CD4-positive, CD25-positive, alpha-beta regulatory T cell (primary cell): ENCODE measurements around the gene HS3ST4. TPM values are rescaled to one million over a fixed set of nuclear protein-coding genes. Genes with fewer than 3 reads are reported as not detected.

Experiments
- ATAC-seq, 2 donors: fragments of 150-1000 bp; cut with Tn5 transposase; one replicate each; pipeline ENCODE4 v1.10.0; 2021; ENCODE audit warnings: low read depth in 2 of 2, moderate number of reproducible peaks in 2 of 2, moderate library complexity in 1 of 2
- DNase-seq, 3 donors: peaks; one replicate each; pipeline versions ENCODE4 v3.0.0 to v3.0.0-alpha.2; 2012 to 2022; ENCODE audit warnings: mixed read lengths in 1 of 3
- H3K27ac ChIP-seq: one replicate; pipeline ENCODE4 v1.7.0; 2013; ENCODE audit warnings: mild to moderate bottlenecking, low read length; ENCODE audit not compliant: insufficient read depth, poor library complexity, severe bottlenecking
- H3K27me3 ChIP-seq: one replicate; pipeline ENCODE4 v1.7.0; 2013; ENCODE audit warnings: low read length; ENCODE audit not compliant: control insufficient read depth, insufficient read depth
- H3K36me3 ChIP-seq: one replicate; pipeline ENCODE4 v1.7.0; 2013; ENCODE audit warnings: mild to moderate bottlenecking, low read length, moderate library complexity; ENCODE audit not compliant: control insufficient read depth, insufficient read depth
- H3K4me1 ChIP-seq: 2 replicates; pipeline ENCODE4 v1.7.0; 2013; ENCODE audit warnings: mild to moderate bottlenecking, low read length; ENCODE audit not compliant: insufficient read depth, control insufficient read depth, poor library complexity, severe bottlenecking
- H3K4me3 ChIP-seq: one replicate; pipeline ENCODE4 v1.7.0; 2013; ENCODE audit warnings: low read depth, mild to moderate bottlenecking, low read length, moderate library complexity
- H3K9me3 ChIP-seq, 2 experiments: 1 replicate in 1 of 2; 2 replicates in 1 of 2; pipeline ENCODE4 v1.7.0; 2013; ENCODE audit warnings: low read length in 2 of 2, mild to moderate bottlenecking in 1 of 2, moderate library complexity in 1 of 2; ENCODE audit not compliant: control insufficient read depth in 2 of 2
- H3K27ac Mint-ChIP-seq, 3 donors: one replicate each; pipeline ENCODE4 v1.8.0; 2020 to 2022; ENCODE audit warnings: mild to moderate bottlenecking in 3 of 3, mixed read lengths in 3 of 3, moderate library complexity in 2 of 3
- H3K27me3 Mint-ChIP-seq: one replicate; pipeline ENCODE4 v1.8.0; 2022; ENCODE audit warnings: mild to moderate bottlenecking, mixed read lengths
- H3K36me3 Mint-ChIP-seq: one replicate; pipeline ENCODE4 v1.8.0; 2020; ENCODE audit warnings: mixed read lengths
- H3K4me1 Mint-ChIP-seq, 4 donors: one replicate each; pipeline ENCODE4 v1.8.0; 2020 to 2022; ENCODE audit warnings: mixed read lengths in 4 of 4, mild to moderate bottlenecking in 1 of 4
- H3K4me3 Mint-ChIP-seq, 4 donors: one replicate each; pipeline ENCODE4 v1.8.0; 2020 to 2022; ENCODE audit warnings: mild to moderate bottlenecking in 4 of 4, mixed read lengths in 4 of 4, moderate library complexity in 3 of 4
- H3K9me3 Mint-ChIP-seq, 7 donors: one replicate each; pipeline ENCODE4 v1.8.0; 2020 to 2022; ENCODE audit warnings: mixed read lengths in 7 of 7, mild to moderate bottlenecking in 3 of 7, moderate library complexity in 2 of 7
- polyA plus RNA-seq, 4 donors: library from polyadenylated mRNA; unstranded; fragments of 300-500 nt; fragmentation: Illumina TruSeq; gene quantifications; one replicate each; pipeline ENCODE4 v1.2.3, GENCODE V29; 2021
- total RNA-seq: library from RNA; stranded (reverse); gene quantifications from one replicate; pipeline ENCODE4 v1.2.3, GENCODE V29; 2022

HS3ST4 gene
- total and polyA plus RNA-seq, 5 donors from 2014 or later, result not detected

- Mint-ChIP-seq H3K36me3 (no peaks in the 10 kb centered on the region), H3K9me3 (peaks cover 0 to 3% (median 0%) of the 10 kb centered on the region in 7 donors), H3K4me3 (no peak overlapping the region), H3K27me3 (peaks cover 4% of the 10 kb centered on the region), H3K27ac (no peak overlapping the region), H3K4me1 (peaks cover 0 to 2% (median 0%) of the 10 kb centered on the region in 4 donors)
- Histone ChIP-seq H3K27me3 (peaks cover 2% of the 10 kb centered on the region), H3K36me3 (no peaks in the 10 kb centered on the region), H3K9me3 (no peaks in the 10 kb centered on the region), H3K27ac (no peak overlapping the region), H3K4me1 (no peaks in the 10 kb centered on the region), H3K4me3 (no peak overlapping the region)
- no peak for ATAC-seq
- no peak for DNase-seq
Measured at GRCh38 chr16:26177438-26177837, 485.7 kb downstream of the HS3ST4 start.

GRCh38 chr16:26178298-26178697 is 486.5 kb downstream of the HS3ST4 start:
- no peaks in the 10 kb centered on the region for H3K4me1 ChIP-seq
- ATAC-seq, result no peak
- no peak overlapping the region for H3K4me3 Mint-ChIP-seq
- no peaks in the 10 kb centered on the region for H3K36me3 Mint-ChIP-seq
- H3K27ac ChIP-seq, result no peak overlapping the region
- no peak overlapping the region for H3K4me3 ChIP-seq
- H3K27ac Mint-ChIP-seq, result no peak overlapping the region
- peaks cover 4% of the 10 kb centered on the region for H3K27me3 Mint-ChIP-seq
- H3K9me3 Mint-ChIP-seq, result peaks cover 0 to 3% (median 0%) of the 10 kb centered on the region in 7 donors
- peaks cover 0 to 2% (median 0%) of the 10 kb centered on the region in 4 donors for H3K4me1 Mint-ChIP-seq
- no peaks in the 10 kb centered on the region for H3K36me3 ChIP-seq
- no peaks in the 10 kb centered on the region for H3K9me3 ChIP-seq
- H3K27me3 ChIP-seq, result peaks cover 2% of the 10 kb centered on the region
- DNase-seq, result no peak

DNA sequence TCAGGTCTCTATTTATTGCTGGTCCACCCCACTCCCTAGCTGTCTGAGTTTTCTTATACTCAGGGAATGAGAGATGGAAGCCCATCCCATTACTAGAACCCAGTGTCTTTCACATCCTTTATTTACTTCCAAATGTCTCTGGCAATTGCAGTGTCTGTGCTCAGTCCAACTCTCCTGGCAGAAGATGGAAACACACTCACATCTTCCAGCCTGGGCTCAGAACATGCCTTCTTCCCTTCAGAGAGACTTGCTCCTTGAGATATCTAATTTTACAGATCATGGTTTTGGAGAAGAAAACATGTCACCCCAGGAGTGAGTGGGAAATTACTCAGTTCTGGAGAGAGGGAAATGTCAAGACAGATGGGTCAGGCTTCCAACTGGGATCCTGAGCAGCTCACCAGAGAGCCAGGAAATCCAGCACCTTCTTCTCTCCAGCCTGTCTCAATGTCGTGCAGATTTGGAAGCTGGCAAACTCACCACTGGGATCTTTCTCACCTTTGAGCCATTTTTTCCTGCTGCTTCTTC is 494.4 kb downstream of the HS3ST4 start:
- H3K27ac Mint-ChIP-seq, result no peak overlapping the region
- ATAC-seq, result no peak
- no peaks in the 10 kb centered on the region for H3K36me3 ChIP-seq

More for the DNA sequence above, 494.4 kb downstream of the HS3ST4 start:
- Mint-ChIP-seq H3K4me1 (no peaks in the 10 kb centered on the region), H3K9me3 (peaks cover 0 to 1% (median 0%) of the 10 kb centered on the region in 7 donors), H3K4me3 (no peak overlapping the region), H3K27me3 (peaks cover 5% of the 10 kb centered on the region), H3K36me3 (no peaks in the 10 kb centered on the region)
- DNase-seq, result no peak
- H3K4me1 ChIP-seq, result no peaks in the 10 kb centered on the region
- no peak overlapping the region for H3K4me3 ChIP-seq
- H3K9me3 ChIP-seq, result no peaks in the 10 kb centered on the region
- no peak overlapping the region for H3K27ac ChIP-seq
- no peaks in the 10 kb centered on the region for H3K27me3 ChIP-seq
